ENCODE results near the gene DNASE1L3. TPM values are rescaled to one million over a fixed set of nuclear protein-coding genes. Genes with fewer than 3 reads are reported as not detected.

DNASE1L3 gene
- total RNA-seq, 2 donors from 2014 or later, result 2.3 to 3.8 TPM

DNA sequence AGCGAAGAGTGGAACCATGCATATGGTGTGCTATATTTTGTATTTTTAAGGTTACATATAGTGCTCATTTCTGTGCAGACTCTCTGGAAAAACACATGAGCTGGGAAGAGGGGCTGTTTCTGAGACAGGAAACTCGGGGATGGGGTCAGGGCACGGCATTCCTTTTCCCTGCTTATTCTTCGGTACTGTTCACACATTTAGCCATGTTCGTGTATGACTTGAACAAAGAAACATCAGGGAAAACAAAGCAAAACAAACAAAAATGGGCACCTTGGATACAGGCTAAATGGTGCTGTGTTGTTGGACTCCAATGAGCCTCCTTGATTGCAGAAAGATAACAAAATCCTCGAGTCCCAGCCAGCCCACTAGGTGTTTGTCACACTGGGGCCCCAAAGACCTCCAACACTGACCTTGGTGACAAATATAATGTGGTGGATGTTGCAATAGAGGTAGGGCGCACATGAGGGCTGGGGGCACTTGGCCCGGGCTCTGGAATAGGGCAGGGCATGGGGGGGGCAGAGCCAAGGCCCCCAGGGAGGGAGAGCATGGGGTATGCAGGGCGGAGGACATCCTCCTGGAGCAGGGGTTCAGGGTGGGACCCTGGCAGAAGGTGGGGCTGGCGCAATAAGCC is 19.3 kb downstream of the DNASE1L3 start:
- DNase-seq (ENCODE audit: low spot score), result no peak

DNA sequence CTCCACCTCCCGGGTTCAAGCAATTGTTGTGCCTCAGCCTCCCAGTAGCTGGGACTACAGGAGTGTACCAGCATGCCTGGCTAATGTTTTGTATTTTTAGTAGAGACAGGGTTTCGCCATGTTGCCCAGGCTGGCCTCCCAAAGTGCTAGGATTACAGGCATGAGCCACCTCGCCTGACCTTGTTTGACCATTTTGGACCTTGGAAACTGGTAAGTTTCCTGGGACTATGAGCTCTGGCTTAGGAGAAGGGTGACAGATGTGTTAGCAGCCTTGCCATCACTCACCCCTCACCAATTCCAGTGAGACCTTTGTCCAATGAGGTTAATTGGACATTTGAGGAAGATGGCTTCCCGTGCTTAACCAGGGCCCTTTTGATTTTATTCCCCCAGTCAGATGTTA is 19.9 kb downstream of the DNASE1L3 start:
- H3K27me3 ChIP-seq (replicated peaks; ENCODE audit: insufficient read depth), result no peaks in the 10 kb centered on the region
- H3K4me1 ChIP-seq (ENCODE audit: control insufficient read depth in 1 of 2, low read depth in 2 of 2), result no peaks in the 10 kb centered on the region
- no peak overlapping the region for H3K27ac ChIP-seq
- no peaks in the 10 kb centered on the region for H3K9me3 ChIP-seq
- H3K4me3 ChIP-seq, result no peak overlapping the region
- ATAC-seq (ENCODE audit: insufficient number of reproducible peaks, low FRiP score, low read depth) (no peak), DNase-seq (ENCODE audit: low spot score) (no peak)
- TF ChIP-seq, protein P1, sequence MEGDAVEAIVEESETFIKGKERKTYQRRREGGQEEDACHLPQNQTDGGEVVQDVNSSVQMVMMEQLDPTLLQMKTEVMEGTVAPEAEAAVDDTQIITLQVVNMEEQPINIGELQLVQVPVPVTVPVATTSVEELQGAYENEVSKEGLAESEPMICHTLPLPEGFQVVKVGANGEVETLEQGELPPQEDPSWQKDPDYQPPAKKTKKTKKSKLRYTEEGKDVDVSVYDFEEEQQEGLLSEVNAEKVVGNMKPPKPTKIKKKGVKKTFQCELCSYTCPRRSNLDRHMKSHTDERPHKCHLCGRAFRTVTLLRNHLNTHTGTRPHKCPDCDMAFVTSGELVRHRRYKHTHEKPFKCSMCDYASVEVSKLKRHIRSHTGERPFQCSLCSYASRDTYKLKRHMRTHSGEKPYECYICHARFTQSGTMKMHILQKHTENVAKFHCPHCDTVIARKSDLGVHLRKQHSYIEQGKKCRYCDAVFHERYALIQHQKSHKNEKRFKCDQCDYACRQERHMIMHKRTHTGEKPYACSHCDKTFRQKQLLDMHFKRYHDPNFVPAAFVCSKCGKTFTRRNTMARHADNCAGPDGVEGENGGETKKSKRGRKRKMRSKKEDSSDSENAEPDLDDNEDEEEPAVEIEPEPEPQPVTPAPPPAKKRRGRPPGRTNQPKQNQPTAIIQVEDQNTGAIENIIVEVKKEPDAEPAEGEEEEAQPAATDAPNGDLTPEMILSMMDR (IDR thresholded peaks at IDR 0.05), result no peak
- no peaks in the 10 kb centered on the region for H3K36me3 ChIP-seq

More for the DNA sequence above, 19.3 kb downstream of the DNASE1L3 start:
- H3K27ac ChIP-seq, result no peak overlapping the region
- H3K27me3 ChIP-seq (replicated peaks; ENCODE audit: insufficient read depth), result no peaks in the 10 kb centered on the region
- no peaks in the 10 kb centered on the region for H3K36me3 ChIP-seq
- H3K4me1 ChIP-seq (ENCODE audit: control insufficient read depth in 1 of 2, low read depth in 2 of 2), result no peaks in the 10 kb centered on the region
- ATAC-seq (ENCODE audit: insufficient number of reproducible peaks, low FRiP score, low read depth), result no peak
- H3K4me3 ChIP-seq, result no peak overlapping the region
- TF ChIP-seq, protein P1 (IDR thresholded peaks at IDR 0.05), result no peak
- no peaks in the 10 kb centered on the region for H3K9me3 ChIP-seq

DNA sequence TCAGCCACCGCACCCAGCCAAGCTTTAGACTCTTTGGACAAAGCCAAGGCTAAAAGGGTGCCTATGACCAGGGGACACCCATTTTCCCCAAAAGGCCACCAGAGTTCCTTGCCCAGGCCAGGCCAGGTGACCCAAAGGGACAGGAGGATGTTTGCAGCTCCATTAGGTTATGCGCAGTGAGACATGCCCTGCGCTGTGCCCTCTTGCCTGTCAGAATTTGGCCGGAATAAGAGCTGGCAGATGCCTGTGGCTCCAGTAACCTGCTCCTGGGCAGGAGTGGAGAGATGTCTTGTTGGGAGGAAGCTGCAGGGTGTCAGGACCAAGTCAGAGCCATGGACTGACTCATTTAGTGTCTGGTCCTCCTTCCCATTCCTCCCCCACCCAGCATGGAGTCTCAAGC is 20.5 kb downstream of the DNASE1L3 start:
- ATAC-seq (ENCODE audit: insufficient number of reproducible peaks, low FRiP score, low read depth) (no peak), DNase-seq (ENCODE audit: low spot score) (no peak)
- no peaks in the 10 kb centered on the region for H3K27me3 ChIP-seq (replicated peaks; ENCODE audit: insufficient read depth)
- H3K4me1 ChIP-seq (ENCODE audit: control insufficient read depth in 1 of 2, low read depth in 2 of 2), result no peaks in the 10 kb centered on the region
- H3K27ac ChIP-seq, result no peak overlapping the region
- TF ChIP-seq, protein P1 (IDR thresholded peaks at IDR 0.05), result no peak
- H3K4me3 ChIP-seq, result no peak overlapping the region
- no peaks in the 10 kb centered on the region for H3K36me3 ChIP-seq
- H3K9me3 ChIP-seq, result no peaks in the 10 kb centered on the region

DNA sequence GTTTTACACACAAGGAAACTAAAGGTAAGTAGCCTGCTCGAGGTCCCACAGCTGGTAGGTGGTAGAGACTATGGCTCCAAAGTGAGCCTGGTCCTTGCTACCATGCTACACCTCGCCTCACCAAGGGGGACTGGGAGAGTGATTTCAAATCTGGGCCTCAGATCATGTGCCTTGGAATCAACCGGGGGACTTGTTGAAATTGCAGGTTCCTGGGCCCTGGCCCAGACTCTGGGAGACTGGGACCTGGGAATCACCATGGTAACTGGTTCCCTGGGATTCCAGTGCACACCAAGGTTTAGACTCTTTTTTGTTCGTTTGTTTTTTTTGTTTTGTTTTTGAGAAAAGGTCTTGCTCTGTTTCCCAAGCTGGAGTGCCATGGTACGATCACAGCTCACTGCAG is 21.1 kb downstream of the DNASE1L3 start:
- Histone ChIP-seq H3K36me3 (no peaks in the 10 kb centered on the region), H3K4me3 (no peak overlapping the region), H3K9me3 (no peaks in the 10 kb centered on the region), H3K27me3 (replicated peaks; ENCODE audit: insufficient read depth) (no peaks in the 10 kb centered on the region), H3K4me1 (ENCODE audit: control insufficient read depth in 1 of 2, low read depth in 2 of 2) (no peaks in the 10 kb centered on the region), H3K27ac (no peak overlapping the region)
- DNase-seq (ENCODE audit: low spot score), result no peak
- no peak for ATAC-seq (ENCODE audit: insufficient number of reproducible peaks, low FRiP score, low read depth)
- TF ChIP-seq, protein P1 (IDR thresholded peaks at IDR 0.05), result no peak

DNA sequence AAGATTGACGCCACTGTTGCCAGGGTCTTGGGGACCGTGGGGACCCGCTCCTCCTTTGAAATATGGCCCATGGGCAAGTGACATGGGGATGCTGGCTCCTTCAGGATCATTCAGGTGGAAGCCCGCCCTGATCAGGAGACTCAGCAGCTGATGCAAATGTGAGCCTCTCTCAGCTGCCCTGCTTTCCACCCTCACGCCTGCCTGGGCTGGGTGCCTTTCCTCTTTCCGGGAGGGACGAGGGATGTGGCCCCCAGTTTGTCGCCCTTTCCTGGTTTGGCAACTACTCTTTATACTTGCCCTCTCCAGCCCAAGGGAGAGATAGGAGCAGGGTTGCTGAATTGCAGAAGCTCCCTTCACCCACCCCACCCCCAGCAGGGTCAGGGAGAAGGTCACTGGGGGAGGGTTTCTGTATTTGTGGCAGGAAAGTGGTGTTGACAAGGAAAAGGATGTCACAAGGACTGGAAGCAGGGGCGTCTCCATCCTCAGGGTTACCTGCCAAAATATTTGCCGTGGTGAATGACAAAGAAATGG is 21.8 kb downstream of the DNASE1L3 start:
- no peak overlapping the region for H3K4me3 ChIP-seq
- H3K27ac ChIP-seq, result no peak overlapping the region
- no peaks in the 10 kb centered on the region for H3K4me1 ChIP-seq (ENCODE audit: control insufficient read depth in 1 of 2, low read depth in 2 of 2)
- no peaks in the 10 kb centered on the region for H3K27me3 ChIP-seq (replicated peaks; ENCODE audit: insufficient read depth)
- DNase-seq (ENCODE audit: low spot score), result no peak
- TF ChIP-seq, protein P1 (IDR thresholded peaks at IDR 0.05), result no peak
- H3K36me3 ChIP-seq, result no peaks in the 10 kb centered on the region
- no peaks in the 10 kb centered on the region for H3K9me3 ChIP-seq
- ATAC-seq (ENCODE audit: insufficient number of reproducible peaks, low FRiP score, low read depth), result no peak
